Measurements from ENCODE around the gene PPP2R5C.
A peak's percentile ranks its signal among the peaks of the same experiment; 100 is the strongest.

Gene PPP2R5C

DNA sequence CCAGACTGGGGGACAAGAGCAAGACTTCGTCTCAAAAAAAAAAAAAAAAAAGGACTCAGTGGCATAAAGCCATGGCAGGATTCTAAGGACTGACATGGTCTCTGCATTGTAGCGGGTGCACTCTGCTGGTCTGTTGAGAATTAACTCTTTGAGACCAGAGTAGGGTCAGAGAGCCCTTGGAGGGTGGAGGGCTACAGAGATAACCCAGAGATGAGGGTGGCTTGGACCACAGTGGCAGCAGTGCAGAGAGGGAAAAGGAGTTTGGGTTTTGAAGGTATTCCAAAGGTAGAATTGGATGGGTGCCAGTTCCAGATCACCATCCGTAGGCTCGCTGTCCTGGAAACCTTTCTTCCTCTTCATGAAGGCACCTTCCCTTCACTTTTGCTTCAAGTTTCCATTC is 188.6 kb downstream of the PPP2R5C start:
- DNase-seq (ENCODE audit: low read depth in 3 of 3): no peak

DNA sequence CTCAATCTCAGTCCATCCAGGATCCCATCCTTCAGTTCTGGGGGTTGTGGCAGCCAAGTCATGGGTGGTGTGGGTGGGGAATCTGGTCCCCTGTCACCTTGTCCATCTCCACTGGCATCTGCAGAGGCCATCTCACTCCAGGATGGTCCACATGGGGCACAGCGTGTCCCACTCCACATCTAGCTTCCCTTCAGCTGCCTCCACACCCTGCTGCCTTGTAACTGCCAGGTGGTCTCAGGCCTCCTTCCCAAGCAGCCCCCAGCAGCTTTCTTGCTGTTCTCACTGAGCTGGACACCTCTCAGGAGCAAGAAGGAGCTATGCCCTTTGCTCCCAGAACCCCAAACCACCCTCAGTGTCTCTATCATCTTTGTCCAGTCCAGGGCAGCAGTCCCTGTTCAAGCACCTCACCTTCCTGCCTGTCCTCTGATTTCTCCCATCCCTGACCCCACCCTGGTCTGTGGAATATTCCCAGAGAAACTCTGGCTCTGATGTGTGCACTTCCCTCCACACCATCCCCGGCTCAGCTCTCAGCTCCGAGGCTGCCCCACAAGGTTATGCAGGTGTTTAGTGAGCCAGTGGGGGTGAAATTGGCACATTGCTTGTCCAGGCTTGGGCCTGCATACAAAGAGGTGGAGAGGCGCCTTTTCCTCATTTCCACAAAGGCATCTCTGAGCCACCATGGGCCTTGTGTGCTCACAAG is 189.2 kb downstream of the PPP2R5C start:
- DNase-seq (ENCODE audit: low read depth in 3 of 3): no peak

DNA sequence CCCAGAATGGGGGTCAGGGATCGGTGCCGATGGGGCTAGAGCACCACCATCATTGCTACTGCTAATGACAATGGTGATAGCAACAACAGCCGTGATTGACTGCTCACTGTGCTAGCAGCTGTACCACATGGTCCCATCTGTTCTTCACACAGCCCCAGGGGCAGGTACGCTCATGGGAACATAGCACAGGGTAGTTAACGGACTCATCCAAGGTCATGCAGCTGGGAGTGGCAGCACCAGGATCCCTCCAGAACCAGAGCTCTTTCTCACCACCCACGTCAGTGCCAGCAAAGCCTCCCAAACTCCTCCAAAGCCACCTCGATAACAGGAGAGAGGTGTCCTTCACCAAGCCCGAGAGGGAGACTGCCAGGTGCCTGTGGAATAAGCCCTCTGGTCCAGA is 191.6 kb downstream of the PPP2R5C start:
- no peak for DNase-seq (ENCODE audit: low read depth in 3 of 3)

DNA sequence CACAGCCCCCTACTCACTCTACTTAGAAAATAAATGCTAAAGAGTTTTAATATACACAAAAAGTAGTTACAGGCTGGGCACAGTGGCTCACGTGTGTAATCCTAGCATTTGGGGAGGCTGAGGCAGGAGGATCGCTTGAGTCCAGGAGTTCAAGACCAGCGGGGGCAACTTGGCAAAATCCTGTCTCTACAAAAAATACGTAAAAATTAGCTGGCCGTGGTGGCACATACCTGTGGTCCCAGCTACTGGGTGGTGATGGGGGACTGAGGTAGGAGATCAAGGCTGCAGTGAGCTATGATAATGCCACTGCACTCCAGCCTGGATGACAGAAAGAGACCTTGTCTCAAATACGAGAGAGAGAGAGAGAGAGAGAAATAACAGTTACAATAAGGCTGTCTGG is 193.0 kb downstream of the PPP2R5C start:
- no peak for DNase-seq (ENCODE audit: low read depth in 3 of 3)

DNA sequence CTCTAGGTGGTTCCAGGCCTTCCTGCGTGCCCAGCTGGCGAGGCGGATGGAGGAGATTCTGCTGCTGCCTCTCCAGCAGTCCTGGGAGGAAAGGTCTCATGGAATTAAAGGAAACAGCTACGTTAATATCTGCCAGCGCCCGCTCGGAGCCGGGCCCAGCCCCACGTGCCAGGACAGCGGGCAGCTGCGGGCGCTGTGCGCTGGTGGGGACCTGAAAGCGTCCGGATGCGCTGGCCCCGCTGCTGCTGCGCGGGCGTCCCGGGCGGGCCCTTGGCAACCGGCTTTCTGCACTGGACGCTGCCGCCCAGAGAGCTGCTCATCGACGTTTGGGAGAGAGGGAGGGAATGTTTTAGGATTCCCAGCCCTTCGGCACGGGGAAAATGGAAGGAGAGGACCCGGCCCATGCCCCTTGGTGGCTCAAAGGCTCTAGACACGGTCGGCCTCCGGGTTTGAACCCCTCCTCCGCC is 194.2 kb downstream of the PPP2R5C start:
- no peak for DNase-seq (ENCODE audit: low read depth in 3 of 3)

DNA sequence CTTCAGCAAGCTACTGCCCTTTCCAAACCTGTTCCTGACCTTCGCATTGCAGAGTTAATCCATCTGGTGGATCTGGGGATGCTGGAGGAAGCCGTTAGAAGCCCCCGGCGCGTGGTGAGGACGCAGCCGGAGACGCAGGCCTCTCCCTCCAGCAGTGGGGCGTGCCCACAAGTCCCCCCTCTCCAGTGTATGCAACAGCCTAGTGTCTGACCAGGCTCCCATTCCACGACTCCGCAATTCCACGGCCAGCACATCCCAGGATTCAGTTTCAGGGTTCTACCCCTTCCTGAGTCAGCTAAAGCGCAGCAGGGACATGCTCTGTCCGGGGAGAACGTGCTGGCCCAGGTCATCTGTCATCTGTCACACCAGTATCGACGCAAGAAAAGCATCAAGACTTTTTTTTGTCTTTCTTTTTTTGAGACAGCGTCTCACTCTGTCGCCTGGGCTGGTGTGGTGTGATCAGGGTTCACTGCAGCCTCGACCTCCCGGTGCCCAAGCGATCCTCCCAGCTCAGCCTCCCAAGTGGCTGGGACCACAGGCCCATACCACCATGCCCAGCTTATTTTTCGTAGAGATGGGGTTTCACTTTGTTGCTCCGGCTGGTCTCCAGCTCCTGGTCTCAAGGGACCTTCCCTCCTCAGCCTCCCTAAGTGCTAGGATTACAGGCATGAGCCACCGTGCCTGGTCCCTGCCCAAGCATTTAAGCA is 194.8 kb downstream of the PPP2R5C start:
- no peak for DNase-seq (ENCODE audit: low read depth in 3 of 3)

DNA sequence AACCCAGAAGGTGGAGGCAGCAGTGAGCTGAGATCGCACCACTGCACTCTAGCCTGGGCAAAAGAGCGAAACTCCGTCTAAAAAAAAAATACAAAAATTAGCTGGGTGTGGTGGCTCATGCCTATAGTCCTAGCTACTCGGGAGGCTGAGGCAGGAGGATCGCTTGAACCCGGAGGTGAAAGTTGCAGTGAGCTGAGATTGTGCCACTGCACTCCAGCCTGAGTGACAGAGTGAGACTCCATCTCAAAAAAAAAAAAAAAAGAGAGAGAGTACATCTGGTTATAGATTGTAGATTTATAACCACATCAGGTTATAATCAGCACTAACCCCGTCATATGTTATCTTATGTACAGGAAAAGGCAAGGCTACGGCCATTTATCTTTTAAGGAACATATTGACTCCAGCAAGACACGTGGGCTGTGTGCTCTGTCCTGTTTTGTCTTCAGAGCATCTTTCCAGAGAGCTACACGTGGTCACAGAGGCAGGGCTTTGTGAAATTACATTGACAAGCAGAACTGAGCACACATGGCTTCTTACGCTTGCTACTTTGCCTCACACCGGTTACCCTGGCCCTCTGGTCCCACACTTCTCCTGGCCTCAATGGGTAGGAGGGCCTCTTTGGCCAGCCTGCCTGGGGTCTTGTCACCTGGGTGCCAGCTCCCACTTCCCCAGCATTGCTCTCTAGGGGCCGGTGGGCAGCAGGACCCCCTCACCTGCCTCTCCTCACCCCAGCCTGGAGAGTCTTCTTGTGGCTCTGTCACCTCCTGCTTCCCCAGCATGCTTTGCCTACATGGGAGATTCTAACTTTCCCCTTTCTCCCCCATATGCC is 196.1 kb downstream of the PPP2R5C start:
- no peak for DNase-seq (ENCODE audit: low read depth in 3 of 3)

DNA sequence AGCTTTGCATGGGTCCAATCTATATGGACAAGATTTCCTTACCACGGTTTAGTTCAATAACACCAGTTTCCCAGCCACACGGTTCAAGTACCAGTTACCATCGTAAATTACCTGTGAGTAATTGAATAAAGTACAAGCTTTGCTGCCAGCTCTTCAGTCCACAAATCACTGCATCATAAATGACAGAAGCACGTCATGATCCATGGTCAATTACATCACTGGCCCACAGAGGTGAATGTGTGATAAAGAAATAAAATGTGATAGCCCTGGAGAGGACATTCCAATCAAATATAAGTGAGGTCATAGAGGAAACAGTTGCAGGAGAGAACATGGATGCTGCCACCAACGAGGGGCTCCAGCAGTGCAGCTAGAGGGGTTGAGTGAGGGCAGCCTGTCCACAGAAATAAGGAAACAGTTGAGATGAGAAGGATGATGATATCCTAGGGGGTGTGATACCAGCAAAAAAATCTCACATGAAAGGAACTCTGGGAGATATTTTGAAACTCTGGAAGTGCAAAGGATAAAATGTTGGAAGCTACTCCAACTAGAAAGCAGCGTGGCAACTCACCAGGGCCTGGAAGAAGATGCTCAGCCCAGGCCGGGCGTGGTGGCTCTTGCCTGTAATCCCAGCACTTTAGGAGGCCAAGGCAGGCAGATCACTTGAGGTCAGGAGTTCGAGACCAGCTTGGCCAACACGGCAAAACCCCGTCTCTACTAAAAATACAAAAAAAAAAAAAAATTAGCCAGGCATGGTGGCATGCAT is 197.1 kb downstream of the PPP2R5C start:
- DNase-seq (ENCODE audit: low read depth in 3 of 3): no peak

DNA sequence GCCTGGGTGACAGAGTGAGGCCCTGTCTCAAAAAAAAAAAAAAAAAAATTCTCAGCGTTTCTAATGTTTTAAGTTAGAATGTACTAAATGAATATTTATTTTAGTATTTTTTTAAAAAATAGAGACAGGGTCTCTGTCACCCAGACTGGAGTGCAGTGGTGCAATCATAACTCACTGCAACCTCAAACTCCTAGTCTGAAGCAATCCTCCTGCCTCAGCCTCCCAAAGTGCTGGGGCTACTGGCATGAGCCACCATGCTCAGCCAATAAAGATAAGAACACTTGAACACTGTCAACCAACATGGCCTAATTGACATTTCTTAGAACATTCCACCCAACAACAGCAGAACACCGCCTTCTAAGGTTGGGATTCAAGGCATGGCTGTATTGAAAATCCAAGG is 197.8 kb downstream of the PPP2R5C start:
- DNase-seq (ENCODE audit: low read depth in 3 of 3): no peak

DNA sequence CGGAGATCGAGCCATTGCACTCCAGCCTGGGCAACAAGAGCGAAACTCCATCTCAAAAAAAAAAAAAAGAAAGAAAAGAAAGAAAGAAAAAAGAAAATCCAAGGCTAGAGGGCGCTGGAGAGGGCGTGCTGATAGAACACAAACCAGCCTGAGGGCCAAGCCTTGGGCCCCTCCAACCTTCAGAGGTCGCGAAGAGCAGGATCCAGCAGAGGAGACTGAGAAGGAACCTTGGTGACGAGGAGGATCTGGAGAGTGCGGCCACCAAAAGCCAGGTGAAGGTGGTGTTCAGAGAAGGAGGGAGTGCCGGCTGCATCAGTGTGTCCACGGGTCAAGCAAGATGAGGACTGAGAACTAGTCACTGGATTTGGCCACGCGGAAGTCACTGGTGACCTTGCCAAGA is 198.7 kb downstream of the PPP2R5C start:
- DNase-seq (ENCODE audit: low read depth in 3 of 3): no peak

DNA sequence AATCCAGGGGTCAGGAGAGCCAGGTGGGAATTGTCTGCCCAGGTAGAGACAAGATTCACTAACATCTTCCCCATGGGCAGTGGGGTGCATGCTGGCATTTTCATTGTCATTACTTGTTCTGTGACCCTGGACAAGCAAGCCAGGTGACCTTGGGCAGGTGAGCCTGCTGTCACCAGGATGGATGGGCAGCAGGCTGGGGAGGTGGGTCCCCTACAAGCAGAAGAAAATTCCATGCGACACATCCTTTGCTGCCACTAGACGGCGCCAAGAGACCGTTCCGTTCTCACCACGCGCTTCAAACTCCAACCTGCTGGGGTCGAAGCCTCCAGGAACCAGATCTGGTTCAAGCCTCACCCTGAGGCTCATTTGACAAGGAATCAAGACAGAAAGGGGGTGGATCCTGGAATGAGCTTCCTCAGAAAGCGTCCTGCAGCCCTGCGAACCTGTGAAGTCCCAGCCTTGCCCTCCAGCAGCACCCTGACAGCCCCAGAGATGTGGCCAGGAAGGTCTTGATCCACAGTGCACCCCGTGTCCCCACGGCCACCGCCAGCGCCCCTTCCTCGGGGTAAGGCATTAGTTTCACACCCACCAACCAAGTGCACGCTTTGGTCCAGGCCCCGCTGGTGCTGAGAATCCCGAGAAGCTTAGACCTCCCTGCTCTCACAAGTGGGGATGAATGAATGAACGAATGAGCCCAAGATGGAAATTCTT is 199.7 kb downstream of the PPP2R5C start:
- peak; percentile 55 to 72 (median 56) for DNase-seq (ENCODE audit: low read depth in 3 of 3)

DNA sequence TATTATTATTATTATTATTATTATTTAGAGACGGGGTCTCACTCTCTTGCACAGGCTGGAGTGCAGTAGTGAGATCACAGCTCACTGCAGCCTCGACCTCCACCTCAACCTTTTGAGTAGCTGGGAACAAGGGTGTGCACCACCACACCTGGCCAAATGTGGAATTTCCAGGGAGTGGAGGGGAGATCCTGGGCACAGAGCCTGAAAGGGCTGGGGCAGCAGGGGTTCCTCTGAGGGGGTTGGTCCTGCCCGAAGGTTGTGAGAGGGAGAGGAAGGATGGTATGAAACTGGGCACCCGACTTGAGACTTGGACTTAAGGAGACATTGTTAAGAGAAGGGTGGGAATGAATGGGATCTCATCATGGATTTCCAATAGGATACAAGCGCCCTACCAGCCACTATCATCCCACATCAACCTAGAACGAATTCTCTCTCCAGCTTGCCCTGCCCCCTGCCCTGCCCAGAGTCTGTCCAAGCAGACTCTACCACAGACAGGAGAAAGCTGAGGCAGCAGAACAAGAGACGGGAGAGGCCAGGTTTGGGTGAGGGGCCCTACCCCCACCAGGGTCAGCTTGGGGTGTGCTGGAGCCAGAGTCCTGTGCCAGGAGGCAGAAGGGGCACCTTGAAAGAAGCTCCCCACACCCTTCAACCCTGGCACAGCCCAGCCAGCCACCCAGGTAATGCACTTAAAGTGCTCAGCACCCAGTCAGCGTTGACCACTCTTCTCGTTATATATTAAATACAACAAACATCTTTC is 200.4 kb downstream of the PPP2R5C start:
- DNase-seq (ENCODE audit: low read depth in 3 of 3): no peak

DNA sequence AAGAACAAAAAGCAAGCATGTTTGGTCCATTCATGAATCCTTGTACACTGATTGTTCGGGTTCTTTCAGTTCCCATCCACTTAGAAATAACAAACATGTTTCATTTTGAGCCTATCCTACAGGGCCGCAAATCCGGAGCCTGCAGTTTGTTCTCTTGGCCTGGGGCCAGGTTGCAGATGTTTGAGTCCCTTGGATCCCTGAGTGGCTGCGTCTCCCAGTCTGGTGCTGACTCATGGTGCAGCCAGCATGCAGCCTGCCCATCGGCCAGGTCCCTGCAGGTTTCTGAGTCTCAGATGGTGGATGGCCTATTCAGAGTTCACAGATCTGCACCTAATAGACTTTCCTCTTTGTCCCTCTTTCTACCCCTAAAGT is 201.0 kb downstream of the PPP2R5C start:
- DNase-seq (ENCODE audit: low read depth in 3 of 3): no peak

DNA sequence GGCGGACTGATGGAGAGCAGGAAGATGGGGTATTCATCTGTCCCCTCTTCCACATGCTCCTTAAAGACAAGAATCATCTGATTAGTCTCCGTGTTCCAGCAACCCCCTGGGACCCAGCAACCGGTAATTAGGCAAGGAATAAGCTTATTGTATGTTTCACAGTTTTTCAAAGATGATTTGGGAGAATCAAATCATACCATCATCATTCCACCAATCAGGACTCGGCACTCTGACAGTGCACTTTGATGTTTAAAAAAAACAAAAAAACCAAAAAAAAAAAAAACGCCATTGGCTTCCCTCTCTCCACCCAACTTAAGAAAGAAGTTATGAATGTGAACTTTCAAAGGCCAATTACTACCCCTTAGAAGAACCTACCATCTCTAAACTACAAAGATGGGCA is 201.5 kb downstream of the PPP2R5C start:
- DNase-seq (ENCODE audit: low read depth in 3 of 3): no peak

DNA sequence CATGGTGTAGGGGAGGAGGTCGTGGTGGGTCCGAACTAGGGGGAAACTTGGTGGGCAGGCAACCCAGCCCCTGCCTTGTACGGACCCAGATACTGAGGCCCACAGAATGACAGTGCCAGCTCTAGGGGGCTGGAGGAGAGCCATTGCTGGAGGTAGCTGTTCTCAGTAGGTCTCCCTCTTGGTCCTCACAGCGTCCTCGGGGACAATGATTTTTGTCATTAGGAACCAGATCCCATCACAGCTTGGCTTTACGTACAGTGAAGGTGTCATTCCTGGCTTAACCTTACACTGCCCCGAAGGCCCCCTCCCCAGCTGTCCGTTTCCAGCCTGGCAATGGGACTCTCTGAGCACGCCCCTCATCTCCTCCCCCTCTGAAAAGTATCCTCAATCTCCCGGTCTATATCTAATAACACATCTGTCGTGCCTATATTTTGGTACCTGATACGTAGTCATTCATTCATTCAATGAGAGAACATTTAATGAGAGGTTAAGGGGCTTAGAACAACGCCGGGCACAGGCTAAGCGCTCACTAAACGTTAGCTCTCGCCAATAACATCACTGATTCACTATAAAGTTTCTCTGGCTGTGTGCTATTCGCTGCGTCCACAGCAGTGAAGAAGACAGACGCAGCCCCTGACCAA is 202.3 kb downstream of the PPP2R5C start:
- DNase-seq (ENCODE audit: low read depth in 3 of 3): no peak

DNA sequence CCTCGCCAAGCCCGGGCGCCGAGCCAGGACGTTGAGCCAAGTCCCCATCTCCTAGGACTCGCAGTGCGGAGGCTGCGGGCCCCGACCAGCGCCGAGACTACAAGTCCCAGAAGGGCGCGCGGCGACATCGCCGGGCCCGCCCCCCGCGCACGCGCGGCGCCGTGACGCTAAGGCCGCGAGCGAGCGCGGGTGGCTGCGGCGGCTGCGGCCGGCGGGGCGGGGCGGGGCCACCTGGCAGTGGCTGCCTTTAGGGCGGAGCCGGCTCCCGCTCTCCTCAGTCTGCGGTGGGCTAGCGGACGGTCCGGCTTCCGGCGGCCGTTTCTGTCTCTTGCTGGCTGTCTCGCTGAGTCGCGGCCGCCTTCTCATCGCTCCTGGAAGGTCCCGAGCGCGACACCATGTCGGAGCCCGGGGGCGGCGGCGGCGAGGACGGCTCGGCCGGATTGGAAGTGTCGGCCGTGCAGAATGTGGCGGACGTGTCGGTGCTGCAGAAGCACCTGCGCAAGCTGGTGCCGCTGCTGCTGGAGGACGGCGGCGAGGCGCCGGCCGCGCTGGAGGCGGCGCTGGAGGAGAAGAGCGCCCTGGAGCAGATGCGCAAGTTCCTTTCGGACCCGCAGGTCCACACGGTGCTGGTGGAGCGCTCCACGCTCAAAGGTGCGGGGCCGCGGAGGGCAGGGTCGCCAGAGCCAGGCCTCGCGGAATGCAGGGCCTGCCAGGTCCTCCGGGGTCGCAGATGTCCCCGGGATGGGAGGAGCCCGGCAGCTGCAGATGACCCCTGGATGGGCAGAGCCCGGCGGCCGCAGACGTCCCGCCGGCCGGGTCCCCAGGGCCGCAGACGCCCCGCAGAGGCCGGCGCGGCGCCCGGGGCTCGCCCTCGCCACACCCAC is 203.0 kb downstream of the PPP2R5C start, which contains the start of gene DYNC1H1:
Gene DYNC1H1 (plus strand): TSS at position 277 of the 884 bp plus-strand sequence. CDS start 119 bp downstream, at position 396.
- DNase-seq (ENCODE audit: low read depth in 3 of 3): peak; percentile 71 to 87 (median 77)

DNA sequence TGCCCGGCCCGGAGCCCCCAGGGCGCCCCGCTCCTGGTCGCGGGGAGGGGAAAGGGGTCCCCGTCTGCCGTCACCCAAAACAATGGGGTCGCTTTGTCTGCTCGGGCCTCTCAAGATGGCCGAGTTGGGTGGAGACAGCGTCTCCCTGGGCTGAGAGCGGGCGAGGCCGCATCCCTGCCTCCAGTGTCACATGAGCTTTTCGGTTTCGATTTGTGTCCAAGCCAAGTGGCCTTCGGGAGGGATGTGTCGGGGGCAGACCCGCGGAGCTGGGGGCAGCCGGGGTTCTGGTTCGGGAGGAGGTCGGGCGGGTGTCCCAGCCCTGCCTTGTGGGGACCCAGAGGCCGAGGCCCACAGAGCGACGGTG is 203.7 kb downstream of the PPP2R5C start:
- DNase-seq (ENCODE audit: low read depth in 3 of 3): peak in 2 of 3 donors; percentile 30 to 44

DNA sequence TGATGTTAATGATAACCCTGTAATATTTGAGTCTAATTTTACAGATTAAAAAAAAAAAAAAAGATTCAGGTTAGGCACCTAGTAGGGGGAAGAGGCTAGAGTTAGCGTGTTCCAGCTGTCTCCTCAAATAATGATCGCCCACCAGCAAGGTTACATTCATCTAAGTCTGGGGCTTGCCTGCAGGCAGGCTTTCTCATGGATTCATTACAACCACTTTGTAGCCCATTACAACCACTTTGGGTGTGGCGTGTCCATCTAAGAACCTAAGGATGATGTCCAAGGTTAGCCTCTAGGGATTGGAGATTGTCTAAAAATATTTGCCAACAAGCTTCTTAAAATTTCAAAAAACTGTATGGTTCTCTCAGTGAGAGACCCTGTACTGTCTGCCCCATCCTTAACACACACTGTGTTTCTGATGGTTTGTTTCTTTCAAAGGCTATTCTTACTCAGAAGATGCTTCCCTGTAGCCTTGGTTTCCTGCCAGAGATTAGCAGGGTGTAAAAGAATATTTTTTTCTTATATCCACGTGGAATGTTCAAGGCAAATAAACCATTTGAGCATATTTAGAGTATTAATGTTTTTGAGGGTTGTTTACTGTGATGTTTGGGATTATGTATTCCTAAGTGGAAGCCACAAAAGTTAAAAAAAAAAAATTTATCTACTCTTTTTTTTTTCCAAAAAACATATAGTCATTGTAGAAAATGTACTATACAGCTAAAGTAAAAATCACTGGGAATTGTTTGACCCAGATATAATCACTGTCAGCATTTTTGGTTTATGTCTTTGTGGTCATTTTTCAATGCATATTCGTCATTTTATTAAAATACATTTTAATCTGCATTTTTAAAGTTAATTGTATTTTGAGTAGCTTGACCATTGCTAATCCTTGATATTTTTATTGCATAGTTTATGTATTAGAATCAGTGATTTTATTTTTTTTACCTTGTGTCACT is 204.5 kb downstream of the PPP2R5C start:
- no peak for DNase-seq (ENCODE audit: low read depth in 3 of 3)
